Measurements from ENCODE around the gene IL13RA1. TPM values are rescaled to one million over a fixed set of nuclear protein-coding genes. Genes with fewer than 3 reads are reported as not detected.
"Not testable (repeated sequence)": the region's sequence is repeated elsewhere in the genome, so short reads cannot be mapped to it uniquely, and the experiment has no call there.

The IL13RA1 gene
- 10 to 100 TPM; 47.1 to 63.4 (median 57.2) TPM for polyA plus RNA-seq (ENCODE audit: insufficient read length in 4 of 4)

- DNase-seq (ENCODE audit: low read depth in 4 of 4, low spot score in 2 of 4), result peak in 2 of 4 donors; percentile 27 to 68
Observed at GRCh38 chrX:118726887-118727685, at the start of gene IL13RA1. Gene IL13RA1 (plus strand): TSS chrX:118727606. CDS start chrX:118727639, 33 bp downstream.

- no peak for DNase-seq (ENCODE audit: low read depth in 4 of 4, low spot score in 2 of 4)
Observed at GRCh38 chrX:118679290-118679689, 48.1 kb upstream of the IL13RA1 start.

GRCh38 chrX:118682258-118683014 is 45.0 kb upstream of the IL13RA1 start:
- no peak for DNase-seq (ENCODE audit: low read depth in 4 of 4, low spot score in 2 of 4)

GRCh38 chrX:118685393-118685792 is 42.0 kb upstream of the IL13RA1 start:
- DNase-seq (ENCODE audit: low read depth in 4 of 4, low spot score in 2 of 4), result no peak

- no peak for DNase-seq (ENCODE audit: low read depth in 4 of 4, low spot score in 2 of 4)
Observed at GRCh38 chrX:118688935-118689334, 38.5 kb upstream of the IL13RA1 start.

- DNase-seq (ENCODE audit: low read depth in 4 of 4, low spot score in 2 of 4), result no peak
Observed at GRCh38 chrX:118693843-118694242, 33.6 kb upstream of the IL13RA1 start.

- DNase-seq (ENCODE audit: low read depth in 4 of 4, low spot score in 2 of 4), result no peak
Observed at GRCh38 chrX:118694638-118695037, 32.8 kb upstream of the IL13RA1 start.

- DNase-seq (ENCODE audit: low read depth in 4 of 4, low spot score in 2 of 4), result no peak
Observed at GRCh38 chrX:118698516-118699170, 28.8 kb upstream of the IL13RA1 start.

- no peak for DNase-seq (ENCODE audit: low read depth in 4 of 4, low spot score in 2 of 4)
Observed at GRCh38 chrX:118702741-118703140, 24.7 kb upstream of the IL13RA1 start.

- DNase-seq (ENCODE audit: low read depth in 4 of 4, low spot score in 2 of 4), result no peak
Observed at GRCh38 chrX:118706681-118707080, 20.7 kb upstream of the IL13RA1 start.

GRCh38 chrX:118714521-118714920 is 12.9 kb upstream of the IL13RA1 start:
- DNase-seq (ENCODE audit: low read depth in 4 of 4, low spot score in 2 of 4), result no peak

- not testable (repeated sequence) for DNase-seq (ENCODE audit: low read depth in 4 of 4, low spot score in 2 of 4)
Observed at GRCh38 chrX:118715917-118716316, 11.5 kb upstream of the IL13RA1 start.

GRCh38 chrX:118716833-118717232 is 10.6 kb upstream of the IL13RA1 start:
- DNase-seq (ENCODE audit: low read depth in 4 of 4, low spot score in 2 of 4), result not testable (repeated sequence)

GRCh38 chrX:118717678-118718391 is 9.6 kb upstream of the IL13RA1 start:
- DNase-seq (ENCODE audit: low read depth in 4 of 4, low spot score in 2 of 4), result no peak

GRCh38 chrX:118718737-118719136 is 8.7 kb upstream of the IL13RA1 start:
- DNase-seq (ENCODE audit: low read depth in 4 of 4, low spot score in 2 of 4), result no peak

- no peak for DNase-seq (ENCODE audit: low read depth in 4 of 4, low spot score in 2 of 4)
Observed at GRCh38 chrX:118720058-118720707, 7.2 kb upstream of the IL13RA1 start.

- no peak for DNase-seq (ENCODE audit: low read depth in 4 of 4, low spot score in 2 of 4)
Observed at GRCh38 chrX:118723376-118723775, 4.0 kb upstream of the IL13RA1 start.

- no peak for DNase-seq (ENCODE audit: low read depth in 4 of 4, low spot score in 2 of 4)
Observed at GRCh38 chrX:118724365-118724764, 3.0 kb upstream of the IL13RA1 start.

GRCh38 chrX:118724775-118725174 is 2.6 kb upstream of the IL13RA1 start:
- DNase-seq (ENCODE audit: low read depth in 4 of 4, low spot score in 2 of 4), result no peak

GRCh38 chrX:118726396-118726795 is 1.0 kb upstream of the IL13RA1 start:
- DNase-seq (ENCODE audit: low read depth in 4 of 4, low spot score in 2 of 4), result no peak

Data from left renal cortex interstitium (tissue), 4 donors.